NCI-H774 (cell line): ENCODE measurements around the gene HIBADH.
A peak's percentile ranks its signal among the peaks of the same experiment; 100 is the strongest.

Source experiments
- DNase-seq: peaks from one replicate; lab custom pipeline; 2025; lab: John Stamatoyannopoulos, UW

Gene HIBADH

DNA sequence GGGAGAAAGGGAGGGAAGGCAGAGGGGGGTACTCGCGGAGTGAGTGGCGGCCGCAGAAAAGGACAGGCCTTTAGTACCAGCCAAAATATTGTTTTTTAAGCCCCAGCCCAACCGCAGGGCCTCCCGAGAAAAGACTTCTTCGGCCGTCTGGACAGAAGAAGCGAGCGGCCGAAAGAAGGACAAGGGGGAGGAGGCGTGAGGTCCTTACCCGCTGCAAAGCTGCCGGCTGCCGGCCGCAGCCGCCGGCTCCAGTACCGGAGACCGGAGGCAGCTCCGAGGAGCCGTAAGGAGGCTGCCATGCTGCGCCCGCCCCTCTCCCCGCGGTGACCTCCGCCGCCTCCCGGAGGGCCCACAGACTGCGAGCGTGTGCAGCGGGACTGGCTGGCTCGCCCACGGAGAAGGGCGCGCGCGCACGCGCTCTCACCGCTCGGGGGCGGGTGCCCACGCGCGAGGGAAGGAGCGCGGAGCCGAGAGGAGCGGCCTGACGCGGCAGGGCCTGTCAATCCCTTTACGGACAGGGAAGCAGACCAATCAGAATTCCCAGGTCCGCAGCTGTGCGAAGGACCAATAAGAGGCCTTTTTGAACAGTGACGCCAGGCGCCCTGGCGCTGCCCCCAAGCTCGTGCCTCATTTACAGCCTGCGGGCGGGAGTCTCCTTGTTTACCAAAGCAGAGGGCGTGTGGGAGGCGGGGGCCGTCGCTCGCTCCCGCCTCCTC lies at the start of gene HIBADH:
HIBADH (minus strand) TSS at position 394 of the 716 bp plus-strand sequence; CDS start at position 299, 95 bp downstream.
- peak; percentile 99 for DNase-seq

DNA sequence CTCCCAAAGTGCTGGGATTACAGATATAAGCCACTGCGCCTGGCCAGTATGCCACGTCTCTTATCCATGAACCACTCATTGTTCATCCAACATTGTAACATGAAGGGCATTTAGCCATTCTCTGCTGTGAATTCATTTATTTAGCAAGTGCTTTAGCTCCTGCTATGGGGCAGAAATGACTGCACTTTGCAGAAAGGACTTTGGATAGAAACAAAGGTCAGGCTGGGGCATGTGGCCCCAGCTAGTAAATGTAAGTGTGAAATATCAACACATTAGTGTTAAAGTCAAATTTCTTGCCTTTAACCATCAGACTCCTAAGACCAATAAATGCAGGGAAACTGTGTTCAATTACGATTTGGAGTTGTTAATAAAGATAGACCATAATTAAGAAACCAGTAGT lies 49.5 kb upstream of the HIBADH start:
- no peak for DNase-seq

DNA sequence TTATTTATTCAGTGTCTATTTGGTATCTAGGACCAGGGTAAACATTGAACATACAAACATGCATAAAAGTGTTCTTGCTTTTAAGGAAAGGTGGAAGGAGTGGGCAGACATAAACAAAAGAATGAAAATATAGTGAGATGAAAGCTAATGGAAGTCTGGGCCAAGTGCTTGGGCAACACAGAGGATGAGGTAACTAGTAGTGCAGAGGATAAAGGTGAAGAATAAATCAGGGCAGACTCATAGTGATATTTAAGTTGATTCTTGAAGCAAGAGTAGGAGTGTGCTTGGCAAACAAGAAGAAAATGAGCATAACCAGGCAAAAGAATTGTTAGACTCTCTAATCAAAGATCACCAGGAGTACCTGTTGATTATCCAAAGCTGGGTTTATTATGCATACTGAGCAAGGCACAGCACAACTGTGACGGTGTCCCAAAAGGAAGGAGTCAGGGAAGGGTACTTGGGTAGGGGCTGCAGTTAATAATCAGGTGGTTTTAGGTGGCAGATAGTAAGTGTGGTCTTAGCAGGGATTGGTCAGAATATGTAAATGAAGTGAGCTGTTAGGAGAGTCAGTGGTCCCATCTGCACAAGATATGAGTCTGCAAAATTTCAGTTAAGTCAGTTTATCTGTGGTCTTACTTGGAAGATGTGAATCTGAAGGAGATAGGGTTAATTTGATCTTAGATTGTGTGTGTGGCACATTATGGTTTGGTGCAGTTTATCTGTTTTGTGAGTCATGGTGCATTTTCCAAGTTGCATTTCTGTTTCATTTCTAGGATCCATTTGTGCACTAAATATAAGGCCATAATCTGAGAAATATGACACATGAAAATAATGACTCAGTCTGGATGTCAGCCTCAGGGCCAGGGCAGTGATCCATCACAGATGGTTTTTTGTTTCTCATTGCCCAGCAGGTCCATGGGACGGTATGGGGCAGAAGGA lies 46.7 kb upstream of the HIBADH start:
- no peak for DNase-seq

DNA sequence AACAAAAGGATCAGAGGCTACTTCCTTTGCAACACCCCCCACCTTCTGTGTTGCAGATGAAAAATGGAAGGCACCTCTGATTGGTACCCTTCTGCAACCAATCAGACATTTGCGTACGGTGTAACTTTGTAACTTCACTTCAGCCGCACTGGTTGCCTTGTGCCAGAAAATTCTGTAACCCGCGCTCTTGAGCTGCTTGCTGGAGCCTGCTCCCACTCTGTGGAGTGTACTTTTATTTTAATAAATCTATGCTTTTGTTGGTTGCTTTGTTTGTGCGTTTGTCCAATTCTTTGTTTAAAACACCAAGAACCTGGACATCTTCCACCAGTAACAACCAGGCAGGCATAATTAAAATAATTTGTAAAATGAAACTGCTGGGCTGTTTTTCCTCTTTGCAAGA lies 45.8 kb upstream of the HIBADH start:
- DNase-seq: no peak

DNA sequence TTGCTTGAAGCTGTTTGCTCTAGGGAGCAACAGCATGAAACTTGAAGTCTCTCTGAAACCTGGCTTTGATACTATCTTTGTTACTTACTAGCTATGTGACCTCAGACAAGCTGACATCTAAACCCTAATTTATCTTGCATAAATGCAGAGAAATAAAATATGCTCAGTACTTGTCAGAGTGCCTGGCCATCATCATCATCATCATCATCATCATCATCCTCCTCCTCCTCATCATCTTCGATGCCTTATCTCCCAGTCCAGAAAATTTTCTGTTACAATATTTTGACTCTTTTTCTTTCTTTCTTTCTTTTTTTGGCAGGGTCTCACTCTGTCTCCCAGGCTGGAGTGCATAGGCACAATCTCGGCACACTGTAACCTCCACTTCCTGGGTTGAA lies 42.5 kb upstream of the HIBADH start:
- no peak for DNase-seq

DNA sequence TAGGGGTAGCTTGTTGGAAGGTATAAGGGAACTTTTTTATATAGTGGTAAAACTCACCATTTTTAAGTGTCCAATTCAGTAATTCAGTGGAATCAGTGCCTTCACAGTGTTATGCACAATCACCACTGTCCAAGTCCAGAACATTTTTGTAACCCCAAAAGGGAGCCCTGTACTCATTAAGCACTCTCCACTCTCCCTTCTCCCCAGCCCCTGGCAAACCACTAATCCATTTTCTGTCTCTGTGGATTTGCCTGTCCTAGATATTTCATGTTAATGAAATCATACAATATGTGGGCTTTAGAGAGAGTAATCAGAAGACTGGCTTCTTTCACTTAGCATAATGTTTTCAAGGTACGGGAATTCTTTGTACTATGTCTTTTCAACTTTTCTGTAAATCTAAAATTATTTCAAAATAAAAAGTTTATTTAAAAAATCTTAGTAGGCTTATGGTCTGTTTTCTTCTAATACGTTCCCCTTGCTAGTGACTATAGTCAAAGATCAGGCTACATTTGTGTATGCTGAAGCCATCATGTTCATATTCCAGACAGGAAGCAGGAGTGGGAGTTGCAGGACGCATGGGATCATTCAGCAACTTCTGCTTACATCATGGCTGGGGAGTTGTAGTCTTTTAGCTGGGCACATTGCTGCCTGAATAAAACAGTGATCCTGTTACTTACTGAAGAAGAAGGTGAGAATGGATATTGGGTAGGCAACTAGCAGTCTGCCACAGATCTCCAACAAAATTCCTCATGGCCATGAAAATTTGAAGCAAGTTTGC lies 41.9 kb upstream of the HIBADH start:
- DNase-seq: no peak

DNA sequence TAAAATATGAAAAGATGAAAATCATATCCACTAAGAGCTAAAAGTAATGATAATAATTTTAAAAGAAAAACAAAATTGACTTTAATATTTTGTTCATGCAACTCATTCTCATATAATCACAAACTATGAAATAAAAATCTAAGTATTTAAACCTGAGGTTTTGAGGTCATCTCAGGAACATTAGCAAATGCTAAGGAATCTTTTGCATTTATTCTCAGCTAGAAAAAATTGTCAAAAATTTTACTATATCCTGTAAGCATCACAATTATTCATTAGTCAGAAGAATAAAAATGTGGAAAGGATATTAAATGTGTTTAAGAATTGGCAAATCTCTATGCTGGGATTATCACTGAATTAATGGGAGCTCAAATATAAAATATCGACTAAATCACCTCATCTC lies 40.5 kb upstream of the HIBADH start:
- no peak for DNase-seq

DNA sequence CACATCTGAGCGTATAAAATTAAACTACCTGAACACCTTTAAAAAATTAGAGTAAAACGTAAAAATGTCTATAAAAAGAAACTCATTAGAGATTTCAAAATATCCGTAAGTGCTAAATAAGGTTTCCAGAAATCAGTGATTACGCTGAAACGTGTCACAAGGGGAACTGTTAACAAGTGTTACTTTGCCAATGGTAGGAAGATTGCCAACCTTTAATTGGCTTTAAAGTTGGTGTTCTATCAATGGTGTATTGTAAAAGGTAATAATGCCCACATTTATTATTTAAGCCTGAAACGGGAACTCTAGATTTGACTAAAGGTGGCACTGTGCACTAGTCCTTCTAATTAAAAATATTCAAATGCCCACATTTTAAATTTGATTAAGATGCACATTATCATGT lies 37.8 kb upstream of the HIBADH start:
- DNase-seq: no peak

DNA sequence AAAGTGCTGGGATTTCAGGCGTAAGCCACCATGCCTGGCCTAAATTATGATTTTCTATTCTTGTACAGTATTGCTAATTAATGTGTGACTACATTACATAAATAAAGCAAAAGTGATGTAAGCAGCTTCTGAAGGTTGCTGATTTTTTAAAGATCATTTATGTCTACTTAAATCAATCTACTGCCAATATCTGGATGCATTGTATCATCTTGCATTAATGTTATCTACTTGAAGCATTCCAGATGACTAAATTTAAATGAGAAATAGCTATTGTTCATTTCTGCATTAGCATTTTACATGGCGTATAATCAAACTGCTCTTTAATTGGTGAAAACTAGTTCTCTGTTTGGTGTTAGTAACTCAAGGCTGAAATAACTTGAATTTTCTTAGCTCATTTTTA lies 37.1 kb upstream of the HIBADH start:
- DNase-seq: no peak

DNA sequence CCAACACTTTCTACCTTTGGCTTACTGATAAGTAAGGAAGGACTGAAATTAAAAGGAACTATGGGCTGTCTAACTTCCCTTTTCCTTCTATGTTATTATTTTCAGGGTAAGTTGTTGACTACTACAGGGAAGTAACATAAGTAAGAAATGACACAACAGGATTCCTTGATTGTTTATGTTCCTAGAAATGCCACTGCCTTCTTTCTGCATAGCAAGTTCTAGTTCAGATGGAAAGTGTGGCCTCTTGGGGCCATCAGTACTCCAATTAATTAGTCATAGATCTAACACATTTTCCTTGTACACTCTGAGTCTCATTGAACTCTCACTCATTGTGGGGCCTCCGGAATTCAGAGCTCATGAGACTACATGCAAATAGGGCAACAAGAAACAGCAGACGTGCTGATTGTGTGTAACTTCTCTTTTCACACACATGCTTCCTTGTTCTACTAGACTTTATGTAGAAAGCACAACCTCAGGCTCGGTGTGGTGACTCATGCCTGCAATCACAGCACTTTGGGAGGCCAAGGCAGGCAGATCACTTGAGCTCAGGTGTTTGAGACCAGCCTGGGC lies 35.3 kb upstream of the HIBADH start:
- no peak for DNase-seq

DNA sequence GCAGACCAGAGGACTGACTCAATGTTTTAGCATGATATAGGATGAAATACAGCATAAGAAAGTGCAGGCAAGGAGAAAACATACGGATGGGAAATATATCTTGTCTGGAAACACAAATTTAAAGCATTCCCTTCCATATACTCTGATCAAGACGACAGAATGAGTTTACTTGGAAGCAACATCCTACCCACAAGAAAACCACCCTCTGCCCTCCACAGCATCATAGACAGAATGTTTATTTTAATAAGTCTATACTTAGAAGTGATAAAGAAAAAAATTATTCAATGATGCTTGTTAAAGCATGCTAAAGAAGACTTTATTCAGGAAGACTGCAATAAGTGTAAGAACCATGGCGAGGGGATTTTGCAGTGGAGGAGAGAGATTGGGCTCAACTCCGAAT lies 32.4 kb upstream of the HIBADH start:
- no peak for DNase-seq

DNA sequence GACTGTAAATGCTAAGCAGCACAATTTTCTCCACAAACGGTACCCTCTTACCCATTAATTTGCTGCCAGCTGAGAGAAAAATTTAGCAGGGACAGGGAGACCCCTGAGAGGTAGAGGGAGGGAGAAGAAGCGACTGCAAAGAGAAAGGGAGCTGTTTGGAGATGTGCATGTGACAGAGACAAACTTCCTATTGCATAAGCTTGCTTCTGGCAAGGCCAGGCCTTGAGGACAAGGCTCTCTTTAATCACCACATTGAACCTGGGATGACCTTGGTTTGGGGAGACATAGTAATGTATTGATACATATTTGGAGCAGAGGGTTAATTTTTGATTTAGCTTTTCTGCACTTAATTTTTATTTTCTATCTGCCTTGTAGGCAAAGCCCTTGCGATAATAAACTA lies 31.1 kb upstream of the HIBADH start:
- no peak for DNase-seq

DNA sequence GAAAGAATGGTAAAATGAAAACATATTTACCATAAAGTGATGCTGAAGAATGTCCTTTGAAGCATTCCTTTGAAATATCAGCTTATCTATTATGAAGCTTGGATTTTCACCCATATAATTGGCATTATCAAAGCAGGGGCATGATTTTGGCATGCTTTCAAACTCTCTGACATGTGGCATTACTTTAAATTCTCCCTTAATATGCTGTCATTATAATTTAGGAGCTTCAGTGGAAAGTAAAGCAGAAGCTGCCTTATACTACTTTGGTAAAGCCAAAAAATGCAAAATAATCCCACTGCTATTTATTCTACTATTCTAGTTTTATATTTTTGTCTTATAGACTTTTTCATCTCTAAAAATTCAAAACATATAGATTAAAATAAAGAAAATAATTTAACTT lies 28.0 kb upstream of the HIBADH start:
- DNase-seq: no peak

DNA sequence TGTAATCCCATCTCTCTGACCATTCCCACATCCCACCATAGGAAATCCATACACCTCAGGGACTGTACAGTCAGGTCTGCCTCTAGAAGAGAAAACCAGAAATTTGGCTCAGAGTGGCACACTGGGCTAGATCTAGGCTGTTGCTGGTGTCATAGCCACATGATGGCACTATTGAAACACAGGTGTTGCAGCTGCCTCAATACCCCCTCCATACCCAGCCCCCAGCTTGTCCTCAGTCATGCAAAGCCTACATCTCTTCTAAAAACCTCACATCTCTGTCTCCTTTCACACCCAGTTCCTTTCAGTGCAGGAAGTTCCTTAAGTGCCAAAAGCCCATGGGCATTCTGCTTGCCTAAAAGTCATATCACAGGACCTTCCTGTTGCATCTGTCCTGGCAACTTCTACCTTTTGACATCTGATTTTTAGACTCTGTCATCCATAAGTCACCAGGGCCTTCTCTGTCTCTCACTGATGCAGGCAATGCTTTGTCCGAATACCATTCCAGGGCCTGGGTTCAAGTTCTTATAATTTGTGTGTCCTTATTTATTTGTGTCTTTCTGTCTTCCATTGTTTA lies 27.0 kb upstream of the HIBADH start:
- DNase-seq: no peak

DNA sequence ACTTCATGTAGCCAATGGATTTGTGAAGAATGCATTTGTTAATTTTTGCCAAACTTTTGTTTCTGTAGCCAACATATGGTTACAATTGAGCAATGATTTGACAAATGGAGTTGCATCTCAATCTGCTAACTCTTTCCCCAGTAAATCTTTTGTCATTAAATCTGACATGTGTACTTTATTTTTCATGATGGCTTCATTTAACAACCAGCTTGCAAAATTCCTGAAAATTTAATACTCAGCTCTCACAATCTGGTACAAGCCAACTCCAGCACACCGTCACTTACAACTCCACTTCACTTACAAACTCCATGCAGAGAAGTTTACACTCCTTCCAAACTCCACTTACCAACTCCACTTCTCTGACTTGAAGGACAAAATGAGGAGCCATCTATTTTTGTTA lies 26.5 kb upstream of the HIBADH start:
- DNase-seq: no peak

DNA sequence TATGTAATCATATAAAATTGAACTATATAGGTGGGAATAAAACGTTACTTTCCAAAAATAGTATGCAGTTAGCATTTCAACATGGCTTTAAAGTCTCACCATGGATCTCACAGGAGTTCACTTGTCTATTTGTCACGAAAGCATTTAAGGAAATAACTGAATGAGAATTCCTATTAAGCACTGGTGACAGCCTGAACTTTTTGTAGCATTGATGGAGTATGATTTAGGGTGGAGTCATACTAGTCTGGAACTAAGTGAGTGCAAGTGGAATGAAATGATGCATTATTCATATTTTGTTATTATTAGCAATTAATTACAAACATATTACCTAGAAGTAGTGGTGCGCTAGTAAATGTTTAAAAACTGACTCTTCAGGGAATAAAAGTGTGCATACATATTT lies 26.0 kb upstream of the HIBADH start:
- no peak for DNase-seq

DNA sequence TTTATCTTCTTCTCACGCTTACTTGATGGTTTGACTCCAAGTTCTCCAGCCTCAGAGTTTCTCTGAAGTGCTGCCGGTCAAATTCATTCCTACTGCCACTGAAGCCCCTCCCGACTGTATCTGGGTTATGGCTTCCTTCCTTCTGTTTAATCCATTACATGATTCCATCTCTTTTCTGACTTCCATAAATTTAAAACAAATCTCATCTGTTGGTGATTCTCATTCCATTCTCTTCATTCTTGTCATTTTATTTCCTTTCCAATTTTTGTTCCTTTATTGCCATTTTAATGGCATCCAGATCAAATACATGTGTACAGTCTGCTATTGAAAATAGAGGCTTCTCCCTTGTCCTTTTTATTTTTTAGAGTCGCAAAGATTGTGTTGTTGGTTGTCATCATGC lies 25.4 kb upstream of the HIBADH start:
- DNase-seq: no peak

DNA sequence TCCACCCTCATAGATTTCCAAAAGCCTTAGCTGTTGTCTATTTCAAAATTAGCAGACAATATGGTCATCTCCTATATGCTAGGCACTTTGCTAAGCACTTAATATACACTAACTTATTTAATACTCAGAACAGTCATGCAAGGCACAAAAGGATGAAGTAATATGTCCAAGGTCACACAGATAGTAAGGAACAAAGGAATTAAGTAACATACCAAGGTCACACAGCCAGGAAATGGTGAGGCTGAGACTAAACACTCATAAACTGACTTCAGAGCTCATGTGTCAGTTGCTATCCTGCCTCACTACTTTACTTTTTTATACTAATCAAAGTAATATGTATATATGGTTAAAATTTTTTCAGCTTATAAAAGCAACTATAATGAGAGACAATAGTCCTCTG lies 23.6 kb upstream of the HIBADH start:
- no peak for DNase-seq

DNA sequence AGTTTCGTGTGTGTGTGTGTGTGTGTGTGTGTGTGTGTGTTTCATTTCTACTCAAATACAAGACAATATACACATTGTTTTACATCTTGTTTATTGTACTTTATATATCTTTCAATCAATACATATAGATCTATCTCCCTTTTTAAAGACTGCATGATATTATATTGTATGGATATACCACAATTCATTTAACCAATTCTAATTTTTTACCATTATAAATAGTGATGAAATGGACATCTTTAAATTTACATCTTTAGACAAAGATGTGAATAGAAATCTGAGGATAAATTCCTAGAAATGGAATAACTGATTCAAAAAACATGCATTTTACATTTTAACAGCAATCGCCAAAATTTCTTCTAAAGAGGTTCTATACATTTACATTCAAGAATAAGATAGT lies 23.2 kb upstream of the HIBADH start:
- DNase-seq: no peak

DNA sequence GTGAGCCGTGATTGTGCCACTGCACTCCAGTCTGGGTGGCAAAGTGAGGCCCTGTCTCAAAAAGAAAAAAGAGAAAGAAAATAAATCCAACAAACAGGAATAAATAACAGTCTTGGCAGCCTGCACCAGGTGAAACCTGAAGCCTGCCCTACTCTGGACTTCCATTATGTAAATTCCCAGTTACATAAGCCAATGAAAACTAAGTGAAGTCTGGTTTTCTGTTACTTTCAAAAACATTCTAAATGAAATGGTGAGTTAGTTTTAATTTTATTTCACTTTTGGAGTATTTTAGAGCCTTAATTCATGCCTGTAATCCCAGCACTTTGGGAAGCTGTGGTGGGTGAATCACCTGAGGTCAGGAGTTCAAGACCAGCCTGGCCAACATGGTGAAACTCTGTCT lies 22.5 kb upstream of the HIBADH start:
- no peak for DNase-seq

DNA sequence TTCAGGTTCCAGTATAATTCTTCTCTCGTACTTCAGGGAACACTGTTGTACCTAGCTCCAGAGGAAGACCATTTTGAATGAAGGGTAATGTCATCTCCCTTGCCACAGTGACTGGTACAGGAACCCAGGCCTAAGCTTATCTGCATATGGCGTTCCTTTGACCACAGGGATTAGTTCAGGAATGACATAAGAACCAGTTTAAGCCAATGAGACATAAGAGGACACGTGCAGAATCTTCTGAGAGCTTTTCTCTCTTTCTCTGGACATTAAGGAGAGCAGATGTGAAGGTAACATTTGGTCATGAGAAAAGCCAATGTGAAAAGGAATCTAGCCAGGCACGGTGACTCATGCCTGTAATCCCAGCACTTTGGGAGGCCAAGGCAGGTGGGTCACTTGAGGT lies 21.8 kb upstream of the HIBADH start:
- DNase-seq: no peak

DNA sequence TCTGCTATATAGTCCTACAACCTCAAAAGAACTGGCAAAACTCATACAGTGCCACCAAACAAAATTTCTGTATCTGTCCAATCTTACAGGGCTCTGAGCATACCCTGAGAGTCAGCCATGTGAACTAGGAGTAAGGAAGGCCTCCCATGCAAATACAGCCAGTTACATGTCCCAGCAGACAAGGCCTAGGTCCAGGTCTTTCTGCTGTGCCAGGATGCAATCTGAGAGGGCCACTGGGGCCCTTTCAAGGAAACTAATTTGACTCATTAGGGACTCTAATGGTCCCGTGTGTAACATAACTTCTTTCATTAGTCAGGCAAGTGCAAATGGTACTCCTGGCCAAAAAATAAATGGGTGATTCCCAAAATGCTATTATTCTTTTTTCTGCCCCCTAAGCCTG lies 17.9 kb upstream of the HIBADH start:
- no peak for DNase-seq
